Raji (cell line): ENCODE data around the gene AFTPH.

Source experiments
- POLR2A ChIP-seq: IDR thresholded peaks from 2 replicates; pipeline ENCODE4 v1.6.1; 2011; ENCODE audit warnings: low read depth, low read length, control low read depth; ENCODE audit not compliant: insufficient read depth

Gene AFTPH

GRCh38 chr2:64624108-64624610, 100.0 kb downstream of the AFTPH start:
- no peak for TF ChIP-seq POLR2A

GRCh38 chr2:64624862-64625261, 100.7 kb downstream of the AFTPH start:
- TF ChIP-seq POLR2A, result no peak

DNA sequence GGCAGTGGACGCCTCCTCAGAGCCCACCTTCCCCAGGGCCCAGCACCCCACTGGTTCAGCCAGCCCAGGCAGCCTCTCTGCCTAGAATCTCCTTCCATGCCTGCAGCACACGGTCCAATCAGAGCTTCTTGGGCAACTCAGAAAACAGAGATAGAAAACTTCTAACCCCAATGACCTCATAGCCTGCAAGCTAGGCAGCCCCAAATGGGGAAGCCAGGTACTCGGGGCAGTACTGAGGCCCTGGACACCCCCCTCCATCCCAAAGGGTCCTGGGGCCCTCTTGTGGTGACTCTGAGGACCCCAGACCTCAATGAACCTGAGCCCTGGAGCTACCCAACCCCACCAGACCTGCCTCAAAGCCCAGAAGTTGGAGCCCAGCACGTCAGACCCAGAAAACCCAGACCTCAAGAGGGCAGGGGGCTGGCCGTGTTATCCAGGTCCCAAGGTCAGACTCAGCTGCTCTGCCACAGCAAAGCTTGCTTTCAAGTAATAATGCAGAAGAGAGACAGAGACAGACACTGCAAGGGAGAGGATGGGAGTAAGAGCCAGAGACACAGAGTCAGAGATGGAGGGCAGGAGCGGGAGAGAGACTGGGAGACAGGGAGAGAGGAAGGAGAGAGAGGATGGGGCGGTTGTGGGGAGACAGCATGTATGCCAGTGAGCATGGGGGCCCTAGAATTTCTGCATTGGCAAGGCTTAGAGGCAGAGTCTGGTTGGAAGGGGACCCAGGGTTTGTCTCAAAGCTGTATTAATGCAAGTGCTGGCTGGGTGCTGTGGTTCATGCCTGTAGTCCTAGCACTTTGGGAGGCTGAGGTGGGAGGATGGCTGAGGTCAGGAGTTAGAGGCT, 101.4 kb downstream of the AFTPH start:
- no peak for TF ChIP-seq POLR2A

DNA sequence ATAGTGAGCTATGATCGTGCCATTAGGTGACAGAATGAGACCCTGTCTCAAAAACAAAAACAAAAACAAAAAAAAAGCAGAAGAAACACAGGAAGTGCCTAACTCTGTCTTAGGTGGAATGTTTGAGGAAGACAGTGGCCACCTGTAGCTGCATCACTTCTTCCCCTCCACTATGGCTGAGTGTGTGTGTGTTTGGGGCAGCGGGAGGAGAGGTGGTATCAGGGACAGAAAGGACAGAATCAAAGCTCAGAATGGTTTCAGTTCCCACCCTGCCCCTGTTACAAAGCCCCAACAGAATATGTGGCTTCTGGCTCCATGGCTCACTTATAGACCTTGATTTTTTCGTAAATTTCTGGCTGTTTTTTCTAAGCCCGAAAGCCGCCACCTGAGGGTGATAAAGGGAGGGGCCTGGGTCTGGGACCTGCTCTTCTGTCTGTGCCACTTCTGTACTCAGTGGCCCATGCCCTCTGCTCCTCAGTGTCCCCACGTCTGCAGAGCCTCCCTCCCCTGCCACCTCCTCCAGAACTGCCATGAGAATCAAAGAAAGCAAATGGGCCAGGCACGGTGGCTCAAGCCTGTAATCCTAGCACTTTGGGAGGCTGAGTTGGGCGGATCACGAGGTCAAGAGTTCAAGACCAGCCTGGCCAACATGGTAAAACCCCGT, 102.2 kb downstream of the AFTPH start:
- TF ChIP-seq POLR2A, result no peak

- no peak for TF ChIP-seq POLR2A
Measured at GRCh38 chr2:64626963-64627760, 103.0 kb downstream of the AFTPH start.

- TF ChIP-seq POLR2A, result no peak
Measured at GRCh38 chr2:64627860-64628841, 104.0 kb downstream of the AFTPH start.

- TF ChIP-seq POLR2A, result no peak
Measured at GRCh38 chr2:64629329-64629781, 105.2 kb downstream of the AFTPH start.

- TF ChIP-seq POLR2A, result no peak
Measured at GRCh38 chr2:64629875-64630274, 105.7 kb downstream of the AFTPH start.

GRCh38 chr2:64630752-64631151, 106.6 kb downstream of the AFTPH start:
- no peak for TF ChIP-seq POLR2A

- TF ChIP-seq POLR2A, result no peak
Measured at GRCh38 chr2:64631771-64632170, 107.6 kb downstream of the AFTPH start.

- TF ChIP-seq POLR2A, result no peak
Measured at GRCh38 chr2:64632835-64633819, 109.0 kb downstream of the AFTPH start.

- TF ChIP-seq POLR2A, result no peak
Measured at GRCh38 chr2:64634345-64635267, 110.5 kb downstream of the AFTPH start.
